Measurements from ENCODE around the gene TM9SF2. TPM values are rescaled to one million over a fixed set of nuclear protein-coding genes. Genes with fewer than 3 reads are reported as not detected.
A peak's percentile ranks its signal among the peaks of the same experiment; 100 is the strongest.
"Not testable (repeated sequence)": the region's sequence is repeated elsewhere in the genome, so short reads cannot be mapped to it uniquely, and the experiment has no call there.

The TM9SF2 gene
- total RNA-seq, 2 experiments from 2014 or later, result 67.2 to 72.0 TPM

GRCh38 chr13:99565478-99566124 lies 64.3 kb downstream of the TM9SF2 start:
- Mint-ChIP-seq H3K27ac (no peak overlapping the region), H3K36me3 (peaks cover 25% of the 10 kb centered on the region)
- POLR2A ChIA-PET, result no interaction called here

GRCh38 chr13:99566125-99567083 lies 65.1 kb downstream of the TM9SF2 start:
- DNase-seq, result no peak
- Mint-ChIP-seq H3K9me3 (peaks cover 14% of the 10 kb centered on the region), H3K27ac (no peak overlapping the region), H3K27me3 (no peaks in the 10 kb centered on the region), H3K4me3 (peak overlapping the region; percentile 44), H3K4me1 (ENCODE audit: low read depth) (peaks cover 5% of the 10 kb centered on the region), H3K36me3 (peaks cover 23% of the 10 kb centered on the region)
- POLR2A ChIA-PET, result no interaction called here
- intact Hi-C loops (cut with micrococcal nuclease), result no loop called here
- CTCF ChIA-PET, result interaction anchor here (1.1 kb wide), 1 partner anchor 12 kb away, joined by 3 read pairs; no protein-coding TSS in a partner anchor

More at GRCh38 chr13:99565478-99566124, 64.3 kb downstream of the TM9SF2 start:
- Mint-ChIP-seq H3K4me1 (ENCODE audit: low read depth) (peaks cover 5% of the 10 kb centered on the region), H3K9me3 (peaks cover 14% of the 10 kb centered on the region), H3K4me3 (peak overlapping the region; percentile 44), H3K27me3 (no peaks in the 10 kb centered on the region)
- CTCF ChIA-PET, result interaction anchor here (1.1 kb wide), 1 partner anchor 11 kb away, joined by 3 read pairs; no protein-coding TSS in a partner anchor
- no peak for DNase-seq
- intact Hi-C loops (cut with micrococcal nuclease), result no loop called here

- CTCF ChIA-PET; POLR2A ChIA-PET; H3K27me3 Mint-ChIP-seq; H3K4me1 Mint-ChIP-seq (ENCODE audit: low read depth); H3K4me3 Mint-ChIP-seq; intact Hi-C loops (cut with micrococcal nuclease); H3K27ac Mint-ChIP-seq; DNase-seq: not testable (repeated sequence)
- Mint-ChIP-seq H3K36me3 (peaks cover 11% of the 10 kb centered on the region), H3K9me3 (peaks cover 14% of the 10 kb centered on the region)
These were observed 67.6 kb downstream of the TM9SF2 start for GRCh38 chr13:99568901-99569300.

DNA sequence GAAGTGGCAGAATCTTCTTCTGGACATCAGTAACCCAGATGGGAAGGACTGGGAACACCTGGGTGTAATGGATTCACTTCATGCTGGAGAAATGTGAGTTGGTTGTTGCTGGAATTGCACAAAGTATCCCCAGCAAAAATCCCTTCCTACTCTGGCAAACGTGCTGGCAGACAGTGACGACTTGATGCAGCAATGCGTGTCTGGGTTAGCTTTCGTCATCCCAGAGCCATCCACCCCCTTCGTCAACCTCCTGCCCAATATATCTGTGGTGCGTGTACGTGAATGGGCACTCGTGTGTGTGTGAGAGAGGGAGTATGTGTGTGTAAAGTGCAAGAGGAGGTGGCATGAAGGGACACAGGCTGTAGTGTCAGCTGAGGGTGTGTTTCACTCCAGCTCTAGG lies 70.9 kb downstream of the TM9SF2 start:
- CTCF ChIA-PET, result interaction anchor here (0.6 kb wide), 1 partner anchor 584 kb away, joined by 3 read pairs; no protein-coding TSS in a partner anchor
- no peak overlapping the region for H3K27ac Mint-ChIP-seq
- intact Hi-C loops (cut with micrococcal nuclease), result no loop called here
- H3K4me3 Mint-ChIP-seq, result no peak overlapping the region
- no peaks in the 10 kb centered on the region for H3K27me3 Mint-ChIP-seq
- no peaks in the 10 kb centered on the region for H3K36me3 Mint-ChIP-seq
- H3K9me3 Mint-ChIP-seq, result peaks cover 14% of the 10 kb centered on the region
- no peaks in the 10 kb centered on the region for H3K4me1 Mint-ChIP-seq (ENCODE audit: low read depth)
- DNase-seq, result no peak
- POLR2A ChIA-PET, result interaction anchor here (0.6 kb wide), 1 partner anchor 12 kb away, joined by 3 read pairs; no protein-coding TSS in a partner anchor

- ChIA-PET CTCF (no interaction called here), POLR2A (interaction anchor here (0.6 kb wide), 1 partner anchor 13 kb away, joined by 3 read pairs; no protein-coding TSS in a partner anchor)
- Mint-ChIP-seq H3K9me3 (peaks cover 14% of the 10 kb centered on the region), H3K36me3 (no peaks in the 10 kb centered on the region), H3K27me3 (no peaks in the 10 kb centered on the region), H3K4me3 (no peak overlapping the region), H3K4me1 (ENCODE audit: low read depth) (no peaks in the 10 kb centered on the region), H3K27ac (no peak overlapping the region)
- intact Hi-C loops (cut with micrococcal nuclease), result no loop called here
- DNase-seq, result no peak
These were observed 71.6 kb downstream of the TM9SF2 start for GRCh38 chr13:99572921-99573320.

DNA sequence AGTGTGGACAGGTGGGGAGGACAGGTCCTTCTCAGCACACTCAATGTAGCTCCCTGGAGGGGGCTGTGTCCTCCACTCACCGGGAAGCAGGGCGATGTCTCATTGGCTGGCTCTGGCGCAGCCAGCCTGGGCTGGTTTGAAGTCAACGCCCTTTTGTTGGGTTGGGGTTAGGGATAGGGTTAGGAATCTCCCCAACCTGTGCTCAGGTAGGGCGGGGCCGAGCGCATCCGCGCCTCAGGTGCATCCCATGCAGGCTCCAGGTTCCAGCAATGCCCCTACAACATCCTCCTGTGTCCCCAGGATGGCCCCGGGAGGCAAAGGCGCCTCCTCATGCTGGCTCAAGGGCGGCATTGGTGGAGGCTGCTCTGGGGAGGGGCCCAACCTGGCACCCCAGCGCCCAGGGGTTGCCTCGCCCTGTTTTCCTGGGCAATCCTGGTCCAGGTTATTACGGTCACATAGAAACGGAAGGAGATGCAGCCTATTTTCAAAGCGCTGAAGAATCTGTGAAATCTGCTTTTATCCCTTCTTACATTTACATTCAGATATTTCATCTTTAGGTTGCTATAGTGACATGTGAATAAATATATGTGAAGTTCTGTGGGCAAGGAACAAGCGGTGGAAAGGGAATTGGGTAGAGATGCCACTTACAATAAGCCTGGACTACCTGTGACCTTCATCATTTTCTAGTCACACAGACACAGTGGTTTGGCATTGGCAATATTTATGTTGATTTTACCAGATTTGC lies 74.3 kb downstream of the TM9SF2 start:
- DNase-seq, result no peak
- POLR2A ChIA-PET, result no interaction called here
- Mint-ChIP-seq H3K4me1 (ENCODE audit: low read depth) (no peaks in the 10 kb centered on the region), H3K27ac (no peak overlapping the region), H3K36me3 (no peaks in the 10 kb centered on the region), H3K4me3 (no peak overlapping the region), H3K27me3 (no peaks in the 10 kb centered on the region), H3K9me3 (no peaks in the 10 kb centered on the region)
- intact Hi-C loops (cut with micrococcal nuclease), result no loop called here
- CTCF ChIA-PET, result no interaction called here

GRCh38 chr13:99577934-99578917 lies 77.0 kb downstream of the TM9SF2 start:
- Mint-ChIP-seq H3K4me3 (no peak overlapping the region), H3K36me3 (no peaks in the 10 kb centered on the region), H3K4me1 (ENCODE audit: low read depth) (no peaks in the 10 kb centered on the region), H3K27me3 (no peaks in the 10 kb centered on the region), H3K27ac (no peak overlapping the region), H3K9me3 (no peaks in the 10 kb centered on the region)
- DNase-seq, result no peak
- intact Hi-C loops (cut with micrococcal nuclease), result no loop called here
- POLR2A ChIA-PET, result no interaction called here
- CTCF ChIA-PET, result interaction anchor here (0.8 to 1.3 kb wide), 3 partner anchors 18 to 937 kb away, joined by 3 to 4 read pairs (median 4); no protein-coding TSS in a partner anchor

DNA sequence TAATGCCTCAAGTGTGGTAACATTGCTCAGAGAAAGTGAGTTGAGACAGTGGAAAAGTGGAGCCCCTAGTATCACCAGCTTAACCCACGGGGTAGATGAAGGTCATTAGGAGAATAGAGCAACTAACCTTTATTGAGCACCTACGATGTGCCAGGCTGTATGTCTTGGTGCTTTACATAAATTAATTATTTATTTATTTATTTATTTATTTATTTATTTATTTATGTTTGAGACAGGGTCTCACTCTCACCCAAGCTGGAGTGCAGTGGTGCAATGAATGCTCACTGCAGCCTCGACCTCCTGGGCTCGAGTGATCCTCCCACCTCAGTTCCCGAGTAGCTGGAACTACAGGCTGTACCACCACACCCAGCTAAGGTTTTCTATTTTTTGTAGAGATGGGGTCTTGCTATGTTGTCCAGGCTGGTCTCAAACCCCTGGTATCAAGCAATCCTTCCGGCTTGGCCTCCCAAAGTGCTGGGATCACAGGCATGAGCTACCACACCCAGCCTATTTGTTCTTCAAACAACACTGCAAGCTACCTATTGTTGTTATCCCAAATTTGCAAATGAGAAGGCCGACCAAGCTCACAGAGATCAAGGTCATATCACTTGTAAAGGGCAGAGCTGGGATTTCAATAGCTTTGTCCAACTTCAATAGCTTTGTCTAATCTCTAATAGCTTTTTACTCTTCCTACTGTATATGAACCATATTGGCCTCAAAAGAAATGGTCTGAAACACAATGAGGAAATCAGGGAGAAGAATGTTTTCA lies 79.4 kb downstream of the TM9SF2 start:
- Mint-ChIP-seq H3K4me1 (ENCODE audit: low read depth) (no peaks in the 10 kb centered on the region), H3K9me3 (no peaks in the 10 kb centered on the region), H3K36me3 (no peaks in the 10 kb centered on the region), H3K4me3 (no peak overlapping the region), H3K27me3 (no peaks in the 10 kb centered on the region), H3K27ac (no peak overlapping the region)
- CTCF ChIA-PET, result no interaction called here
- intact Hi-C loops (cut with micrococcal nuclease), result no loop called here
- POLR2A ChIA-PET, result no interaction called here
- DNase-seq, result no peak

DNA sequence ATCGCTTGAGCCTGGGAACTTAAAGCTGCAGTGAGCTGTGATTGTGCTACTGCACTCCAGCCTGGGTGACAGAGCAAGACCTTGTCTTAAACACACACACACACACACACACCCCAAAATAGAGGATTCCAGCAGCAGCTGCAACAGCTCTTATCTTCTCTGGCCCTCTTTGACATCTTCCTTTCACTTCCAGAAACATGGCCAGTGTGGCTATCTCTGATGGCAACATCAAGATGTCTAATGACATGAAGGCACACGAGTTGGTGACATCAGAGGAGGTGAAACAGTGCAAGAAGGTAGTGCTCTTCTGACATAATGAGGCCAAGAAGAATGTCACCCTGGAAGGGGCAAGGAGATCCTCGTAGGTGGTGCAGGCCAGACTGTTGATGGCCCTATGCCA lies 81.2 kb downstream of the TM9SF2 start:
- CTCF ChIA-PET, result no interaction called here
- H3K9me3 Mint-ChIP-seq, result no peaks in the 10 kb centered on the region
- POLR2A ChIA-PET, result no interaction called here
- intact Hi-C loops (cut with micrococcal nuclease), result no loop called here
- no peak for DNase-seq
- no peak overlapping the region for H3K4me3 Mint-ChIP-seq
- no peaks in the 10 kb centered on the region for H3K27me3 Mint-ChIP-seq
- H3K36me3 Mint-ChIP-seq, result no peaks in the 10 kb centered on the region
- no peak overlapping the region for H3K27ac Mint-ChIP-seq
- no peaks in the 10 kb centered on the region for H3K4me1 Mint-ChIP-seq (ENCODE audit: low read depth)

DNA sequence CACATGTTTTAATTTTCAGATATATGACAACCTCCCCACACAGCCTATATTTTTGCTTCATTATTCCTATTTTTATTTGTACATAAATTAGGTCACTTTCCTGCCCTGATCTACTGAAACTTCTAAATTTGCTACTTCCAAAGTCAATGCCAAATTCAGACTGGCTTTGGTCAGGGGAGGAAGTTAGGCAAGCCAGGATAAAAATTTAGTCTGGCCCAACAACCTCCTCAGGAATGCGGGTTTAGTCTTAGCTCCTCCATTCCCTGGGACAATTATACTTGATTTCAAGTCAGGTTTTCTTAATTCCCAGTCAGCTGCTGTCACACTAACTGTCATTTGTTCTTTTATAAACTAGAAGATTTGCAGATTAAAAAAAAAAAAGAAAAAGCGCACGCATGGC lies 84.3 kb downstream of the TM9SF2 start:
- CTCF ChIA-PET, result no interaction called here
- no peak overlapping the region for H3K27ac Mint-ChIP-seq
- POLR2A ChIA-PET, result no interaction called here
- peaks cover 2% of the 10 kb centered on the region for H3K4me1 Mint-ChIP-seq (ENCODE audit: low read depth)
- intact Hi-C loops (cut with micrococcal nuclease), result no loop called here
- no peak for DNase-seq
- H3K9me3 Mint-ChIP-seq, result no peaks in the 10 kb centered on the region
- no peak overlapping the region for H3K4me3 Mint-ChIP-seq
- H3K27me3 Mint-ChIP-seq, result no peaks in the 10 kb centered on the region
- no peaks in the 10 kb centered on the region for H3K36me3 Mint-ChIP-seq

DNA sequence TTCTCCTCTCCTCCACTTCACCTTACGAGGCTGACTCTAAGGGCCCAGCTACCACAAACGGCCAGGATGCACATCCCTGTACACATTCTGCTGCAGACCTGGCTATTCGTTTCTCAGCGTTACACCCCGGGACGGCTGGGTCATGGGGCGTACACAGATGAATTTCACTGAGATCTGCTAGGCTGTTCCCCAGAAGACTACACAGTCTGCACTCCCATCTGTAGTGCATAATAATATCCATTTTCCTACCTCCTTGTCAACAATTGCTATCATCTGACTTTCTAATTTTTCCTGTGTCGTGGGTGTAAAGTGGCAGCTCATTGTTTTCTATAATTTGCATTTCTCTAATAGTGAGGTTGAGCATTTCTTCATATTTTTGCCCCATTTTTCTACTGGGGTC lies 85.7 kb downstream of the TM9SF2 start:
- DNase-seq, result no peak
- Mint-ChIP-seq H3K27me3 (no peaks in the 10 kb centered on the region), H3K27ac (no peak overlapping the region), H3K4me1 (ENCODE audit: low read depth) (peaks cover 4% of the 10 kb centered on the region), H3K9me3 (no peaks in the 10 kb centered on the region), H3K36me3 (no peaks in the 10 kb centered on the region), H3K4me3 (no peak overlapping the region)
- ChIA-PET CTCF (no interaction called here), POLR2A (no interaction called here)
- intact Hi-C loops (cut with micrococcal nuclease), result no loop called here

All from activated CD4-positive, alpha-beta memory T cell treated with anti-CD3 and anti-CD28 coated beads for 36 hours (primary cell).